CD4-positive, alpha-beta T cell (primary cell): ENCODE measurements around the gene ATRAID. TPM values are rescaled to one million over a fixed set of nuclear protein-coding genes. Genes with fewer than 3 reads are reported as not detected.

ENCODE experiments used
- ATAC-seq: fragments of 200-7000 bp; cut with Tn5 transposase; one replicate; pipeline ENCODE4 v1.10.0; 2022; ENCODE audit warnings: mild to moderate bottlenecking; ENCODE audit not compliant: poor library complexity
- CTCF ChIA-PET: fragments of 350-600 bp; sonication (Branson Sonifier 250); formaldehyde crosslinking; loops from one replicate; lab custom pipeline; 2021; ENCODE audit warnings: antibody characterized with exemption, inconsistent platforms; lab: Charles Lee
- POLR2A ChIA-PET: fragments of 350-600 bp; sonication (Branson Sonifier 250); formaldehyde crosslinking; loops from one replicate; lab custom pipeline; 2021; ENCODE audit warnings: antibody characterized with exemption, inconsistent platforms; lab: Charles Lee
- DNase-seq, 14 experiments: peaks; one replicate each; pipeline ENCODE4 v3.0.0-alpha.2; 2013 to 2020; ENCODE audit warnings: mixed read lengths in 2 of 14
- H3K27ac ChIP-seq, 2 donors: one replicate each; pipeline versions ENCODE4 v1.5.1 to v1.7.0; 2013; ENCODE audit warnings: low read length in 2 of 2, low read depth in 1 of 2, mild to moderate bottlenecking in 1 of 2
- H3K27me3 ChIP-seq, 2 experiments: 1 replicate in 1 of 2; 2 replicates in 1 of 2; pipeline versions ENCODE4 v1.6.1 to v1.7.0; 2013; ENCODE audit warnings: low read length in 2 of 2, control low read depth in 1 of 2, mild to moderate bottlenecking in 1 of 2, moderate library complexity in 1 of 2; ENCODE audit not compliant: insufficient read depth in 2 of 2, control insufficient read depth in 1 of 2
- H3K36me3 ChIP-seq: one replicate; pipeline ENCODE4 v1.6.1; 2013; ENCODE audit warnings: low read length, control low read depth; ENCODE audit not compliant: insufficient read depth
- H3K4me1 ChIP-seq: one replicate; pipeline ENCODE4 v1.6.1; 2013; ENCODE audit warnings: low read length, control low read depth; ENCODE audit not compliant: insufficient read depth
- H3K4me3 ChIP-seq: one replicate; pipeline ENCODE4 v1.5.1; 2013; ENCODE audit warnings: mild to moderate bottlenecking, low read length, moderate library complexity
- H3K9me3 ChIP-seq, 2 experiments: 1 replicate in 1 of 2; 2 replicates in 1 of 2; pipeline versions ENCODE4 v1.6.1 to v1.7.0; 2013; ENCODE audit warnings: low read length in 2 of 2, mild to moderate bottlenecking in 2 of 2, control low read depth in 1 of 2, moderate library complexity in 1 of 2; ENCODE audit not compliant: control insufficient read depth in 1 of 2, insufficient read depth in 1 of 2
- H3K27ac Mint-ChIP-seq: one replicate; pipeline ENCODE4 v1.8.0; 2020; ENCODE audit warnings: mixed read lengths
- H3K27me3 Mint-ChIP-seq: one replicate; pipeline ENCODE4 v1.8.0; 2021; ENCODE audit warnings: mixed read lengths
- H3K36me3 Mint-ChIP-seq: one replicate; pipeline ENCODE4 v1.8.0; 2021; ENCODE audit warnings: low read depth, mixed read lengths
- H3K4me1 Mint-ChIP-seq: one replicate; pipeline ENCODE4 v1.8.0; 2021; ENCODE audit warnings: low read depth, mixed read lengths
- H3K4me3 Mint-ChIP-seq: one replicate; pipeline ENCODE4 v1.8.0; 2020; ENCODE audit warnings: mild to moderate bottlenecking, mixed read lengths
- H3K9me3 Mint-ChIP-seq: one replicate; pipeline ENCODE4 v1.8.0; 2020; ENCODE audit warnings: mixed read lengths
- CTCF ChIP-seq: fragments of 200-600 bp; IDR thresholded peaks from one replicate; pipeline ENCODE4 v1.8.0; 2022; ENCODE audit warnings: antibody characterized with exemption, mild to moderate bottlenecking
- intact Hi-C, 2 experiments: fragments of 100-400 bp; cut with DNase I in 1 of 2; cut with micrococcal nuclease in 1 of 2; formaldehyde crosslinking; loops; one replicate each; pipeline versions ENCODE4 v1.15.1 to v1.9.0; 2023 to 2025; cut with DNase I, micrococcal nuclease
- total RNA-seq, 174 experiments: library from RNA in 2 of 174; stranded (reverse) in 2 of 174; gene quantifications; one replicate each; pipeline ENCODE4 v1.2.3 and lab custom pipeline; 2021 to 2026

ATRAID gene
- total RNA-seq, 2 experiments from 2014 or later: 79.1 to 82.5 TPM

GRCh38 chr2:27238976-27239375, 27.1 kb downstream of the ATRAID start:
- Mint-ChIP-seq H3K36me3 (peaks cover 92% of the 10 kb centered on the region), H3K4me1 (peaks cover 4% of the 10 kb centered on the region), H3K9me3 (no peaks in the 10 kb centered on the region), H3K4me3 (no peak overlapping the region), H3K27me3 (no peaks in the 10 kb centered on the region), H3K27ac (no peak overlapping the region)
- CTCF ChIA-PET: no interaction called here
- no peak for ATAC-seq
- peaks cover 91% of the 10 kb centered on the region for H3K36me3 ChIP-seq
- no peak for DNase-seq
- no peaks in the 10 kb centered on the region for H3K27me3 ChIP-seq
- H3K27ac ChIP-seq: no peak overlapping the region
- H3K9me3 ChIP-seq: no peaks in the 10 kb centered on the region
- H3K4me3 ChIP-seq: no peak overlapping the region
- POLR2A ChIA-PET: no interaction called here
- peaks cover 10% of the 10 kb centered on the region for H3K4me1 ChIP-seq
- TF ChIP-seq CTCF: no peak
- intact Hi-C loops: no loop called here

- Histone ChIP-seq H3K4me3 (no peak overlapping the region), H3K36me3 (peaks cover 78% of the 10 kb centered on the region), H3K27me3 (no peaks in the 10 kb centered on the region), H3K27ac (no peak overlapping the region), H3K9me3 (no peaks in the 10 kb centered on the region), H3K4me1 (peaks cover 10% of the 10 kb centered on the region)
- ChIA-PET POLR2A (no interaction called here), CTCF (no interaction called here)
- ATAC-seq (no peak), DNase-seq (no peak)
- no peaks in the 10 kb centered on the region for H3K9me3 Mint-ChIP-seq
- H3K36me3 Mint-ChIP-seq: peaks cover 84% of the 10 kb centered on the region
- no peak overlapping the region for H3K27ac Mint-ChIP-seq
- no peaks in the 10 kb centered on the region for H3K27me3 Mint-ChIP-seq
- no peak overlapping the region for H3K4me3 Mint-ChIP-seq
- TF ChIP-seq CTCF: no peak
- peaks cover 4% of the 10 kb centered on the region for H3K4me1 Mint-ChIP-seq
- intact Hi-C loops: no loop called here
Measured at GRCh38 chr2:27240406-27240805, 28.6 kb downstream of the ATRAID start.

GRCh38 chr2:27241761-27242613, 30.1 kb downstream of the ATRAID start:
- H3K36me3 Mint-ChIP-seq: peaks cover 72% of the 10 kb centered on the region
- H3K27ac ChIP-seq: no peak overlapping the region
- DNase-seq (peak in 2 of 14 experiments; percentile 10 to 15), ATAC-seq (no peak)
- H3K27me3 ChIP-seq: no peaks in the 10 kb centered on the region
- no peak overlapping the region for H3K4me3 ChIP-seq
- H3K9me3 ChIP-seq: no peaks in the 10 kb centered on the region
- H3K27ac Mint-ChIP-seq: no peak overlapping the region
- peaks cover 64% of the 10 kb centered on the region for H3K36me3 ChIP-seq
- ChIA-PET POLR2A (no interaction called here), CTCF (no interaction called here)
- peaks cover 10% of the 10 kb centered on the region for H3K4me1 ChIP-seq
- H3K4me3 Mint-ChIP-seq: no peak overlapping the region
- H3K9me3 Mint-ChIP-seq: no peaks in the 10 kb centered on the region
- H3K27me3 Mint-ChIP-seq: no peaks in the 10 kb centered on the region
- TF ChIP-seq CTCF: no peak
- intact Hi-C loops: no loop called here
- H3K4me1 Mint-ChIP-seq: peaks cover 4% of the 10 kb centered on the region
